ENCODE results near the gene RASA3.

The RASA3 gene

GRCh38 chr13:113965968-113966884 is 166.2 kb downstream of the RASA3 start:
- Histone ChIP-seq H3K9me3 (ENCODE audit: control insufficient read depth, insufficient read depth, low read depth, low read length) (peaks cover 37% of the 10 kb centered on the region), H3K4me3 (ENCODE audit: low read depth, low read length) (no peak overlapping the region), H3K36me3 (ENCODE audit: control insufficient read depth, insufficient read depth, low read length) (no peaks in the 10 kb centered on the region; the same call in 1 of the 2 replicates), H3K4me1 (ENCODE audit: control insufficient read depth, insufficient read depth, low read length) (no peaks in the 10 kb centered on the region), H3K27ac (ENCODE audit: low read depth, low read length) (no peak overlapping the region), H3K9ac (ENCODE audit: low read length) (no peak overlapping the region), H3K27me3 (ENCODE audit: control insufficient read depth, insufficient read depth, low read length) (no peaks in the 10 kb centered on the region)

DNA sequence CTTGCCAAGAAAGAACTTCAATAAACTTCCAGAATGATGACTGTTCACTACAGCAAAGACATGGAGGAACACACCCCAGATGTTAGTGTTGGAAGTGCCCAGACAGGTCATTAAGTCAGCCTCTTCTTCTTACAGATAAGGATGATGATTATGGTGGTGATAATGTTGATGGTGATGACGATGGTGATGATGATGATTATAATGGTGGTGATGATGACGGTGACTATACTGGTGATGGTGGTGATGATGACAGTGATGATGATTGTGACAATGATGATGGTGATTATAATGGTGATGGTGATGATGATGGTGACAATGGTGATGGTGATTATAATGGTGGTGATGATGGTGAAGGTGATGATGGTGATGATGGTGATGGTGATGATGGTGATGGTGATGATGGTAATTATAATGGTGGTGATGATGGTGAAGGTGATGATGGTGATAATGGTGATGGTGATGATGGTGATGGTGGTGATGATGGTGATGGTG is 167.0 kb downstream of the RASA3 start:
- Histone ChIP-seq H3K27ac (ENCODE audit: low read depth, low read length) (no peak overlapping the region), H3K36me3 (ENCODE audit: control insufficient read depth, insufficient read depth, low read length) (no peaks in the 10 kb centered on the region; the same call in 1 of the 2 replicates), H3K4me1 (ENCODE audit: control insufficient read depth, insufficient read depth, low read length) (no peaks in the 10 kb centered on the region), H3K27me3 (ENCODE audit: control insufficient read depth, insufficient read depth, low read length) (no peaks in the 10 kb centered on the region), H3K4me3 (ENCODE audit: low read depth, low read length) (no peak overlapping the region), H3K9me3 (ENCODE audit: control insufficient read depth, insufficient read depth, low read depth, low read length) (peaks cover 44% of the 10 kb centered on the region), H3K9ac (ENCODE audit: low read length) (no peak overlapping the region)

DNA sequence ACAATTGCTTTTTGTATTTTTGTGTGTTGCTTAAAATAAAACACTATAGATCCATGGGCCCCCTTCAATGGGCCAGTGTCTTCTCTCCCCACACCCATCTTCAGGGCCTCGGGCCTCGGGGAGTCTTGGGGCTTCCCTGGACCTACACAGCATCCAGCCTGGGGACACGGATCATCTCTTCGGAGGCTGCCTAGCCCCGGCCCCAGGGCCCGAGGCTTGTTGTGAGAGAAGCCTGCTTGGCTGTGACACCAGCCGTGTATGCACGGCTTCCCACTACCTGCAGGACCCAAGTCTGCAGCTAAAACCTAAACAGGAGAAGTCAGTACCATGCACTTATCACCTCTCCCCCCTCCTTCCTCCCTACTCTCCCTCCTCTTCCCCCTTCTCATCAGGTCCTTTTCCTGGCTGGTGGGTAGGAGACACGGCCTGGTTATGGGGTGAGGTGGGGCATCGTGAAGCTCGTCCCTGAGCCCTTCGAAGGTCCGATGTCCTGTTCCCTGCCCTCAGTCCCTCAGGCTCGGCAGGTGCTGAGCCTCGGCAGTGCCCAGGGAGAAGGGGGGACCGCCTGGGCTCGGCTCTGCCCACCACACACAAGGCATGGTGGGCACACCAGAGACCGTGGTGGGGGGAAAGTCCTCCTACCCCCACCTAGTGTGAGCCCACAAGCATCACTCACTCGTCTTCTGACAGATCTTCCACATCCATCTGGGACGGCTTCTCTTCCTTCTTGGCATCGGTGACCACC is 168.0 kb downstream of the RASA3 start:
- Histone ChIP-seq H3K27me3 (ENCODE audit: control insufficient read depth, insufficient read depth, low read length) (no peaks in the 10 kb centered on the region), H3K4me3 (ENCODE audit: low read depth, low read length) (no peak overlapping the region), H3K4me1 (ENCODE audit: control insufficient read depth, insufficient read depth, low read length) (no peaks in the 10 kb centered on the region), H3K9me3 (ENCODE audit: control insufficient read depth, insufficient read depth, low read depth, low read length) (peaks cover 51% of the 10 kb centered on the region), H3K36me3 (ENCODE audit: control insufficient read depth, insufficient read depth, low read length) (no peaks in the 10 kb centered on the region; the same call in 1 of the 2 replicates), H3K9ac (ENCODE audit: low read length) (no peak overlapping the region), H3K27ac (ENCODE audit: low read depth, low read length) (no peak overlapping the region)

DNA sequence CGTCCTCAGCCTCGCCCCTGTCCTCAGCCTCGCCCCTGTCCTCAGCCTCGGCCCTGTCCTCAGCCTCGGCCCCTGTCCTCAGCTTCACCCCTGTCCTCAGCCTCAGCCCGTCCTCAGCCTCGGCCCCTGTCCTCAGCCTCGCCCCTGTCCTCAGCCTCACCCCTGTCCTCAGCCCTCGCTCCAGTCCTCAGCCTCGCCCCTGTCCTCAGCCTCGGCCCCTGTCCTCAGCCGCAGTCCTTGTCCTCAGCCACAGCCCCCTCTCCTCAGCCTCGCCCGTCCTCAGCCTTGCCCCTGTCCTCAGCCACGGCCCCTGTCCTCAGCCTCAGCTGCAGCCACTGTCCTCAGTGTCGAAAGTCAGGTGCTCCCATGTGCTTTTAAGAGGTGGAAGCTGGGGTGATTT is 169.0 kb downstream of the RASA3 start:
- peaks cover 62% of the 10 kb centered on the region for H3K9me3 ChIP-seq (ENCODE audit: control insufficient read depth, insufficient read depth, low read depth, low read length)

DNA sequence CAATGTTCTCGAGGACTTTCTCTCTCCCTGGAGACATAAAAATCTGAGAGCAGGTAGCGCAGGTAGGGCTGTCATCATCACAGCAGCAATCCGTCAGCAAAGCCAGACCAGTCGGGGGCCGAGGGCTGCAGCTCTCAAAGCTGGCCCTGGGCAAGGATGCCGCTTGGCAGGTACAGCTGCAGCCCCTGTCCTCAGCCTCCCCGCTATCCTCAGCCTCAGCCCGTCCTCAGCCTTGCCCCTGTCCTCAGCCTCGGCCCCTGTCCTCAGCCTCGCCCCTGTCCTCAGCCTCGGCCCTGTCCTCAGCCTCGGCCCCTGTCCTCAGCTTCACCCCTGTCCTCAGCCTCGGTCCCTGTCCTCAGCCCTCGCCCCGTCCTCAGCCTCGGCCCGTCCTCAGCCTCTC is 169.4 kb downstream of the RASA3 start:
- Histone ChIP-seq H3K27me3 (ENCODE audit: control insufficient read depth, insufficient read depth, low read length) (no peaks in the 10 kb centered on the region), H3K9me3 (ENCODE audit: control insufficient read depth, insufficient read depth, low read depth, low read length) (peaks cover 66% of the 10 kb centered on the region), H3K4me1 (ENCODE audit: control insufficient read depth, insufficient read depth, low read length) (no peaks in the 10 kb centered on the region), H3K9ac (ENCODE audit: low read length) (no peak overlapping the region), H3K36me3 (ENCODE audit: control insufficient read depth, insufficient read depth, low read length) (no peaks in the 10 kb centered on the region; the same call in 1 of the 2 replicates), H3K4me3 (ENCODE audit: low read depth, low read length) (no peak overlapping the region), H3K27ac (ENCODE audit: low read depth, low read length) (no peak overlapping the region)

More for the DNA sequence above, 169.0 kb downstream of the RASA3 start:
- H3K27ac ChIP-seq (ENCODE audit: low read depth, low read length) = no peak overlapping the region
- H3K4me1 ChIP-seq (ENCODE audit: control insufficient read depth, insufficient read depth, low read length) = no peaks in the 10 kb centered on the region
- no peak overlapping the region for H3K4me3 ChIP-seq (ENCODE audit: low read depth, low read length)
- H3K27me3 ChIP-seq (ENCODE audit: control insufficient read depth, insufficient read depth, low read length) = no peaks in the 10 kb centered on the region
- H3K36me3 ChIP-seq (ENCODE audit: control insufficient read depth, insufficient read depth, low read length) = no peaks in the 10 kb centered on the region; the same call in 1 of the 2 replicates
- H3K9ac ChIP-seq (ENCODE audit: low read length) = no peak overlapping the region

GRCh38 chr13:113962386-113962785 is 170.0 kb downstream of the RASA3 start:
- Histone ChIP-seq H3K36me3 (ENCODE audit: control insufficient read depth, insufficient read depth, low read length) (no peaks in the 10 kb centered on the region; the same call in 1 of the 2 replicates), H3K4me1 (ENCODE audit: control insufficient read depth, insufficient read depth, low read length) (no peaks in the 10 kb centered on the region), H3K27me3 (ENCODE audit: control insufficient read depth, insufficient read depth, low read length) (no peaks in the 10 kb centered on the region), H3K9me3 (ENCODE audit: control insufficient read depth, insufficient read depth, low read depth, low read length) (peaks cover 72% of the 10 kb centered on the region), H3K9ac (ENCODE audit: low read length) (no peak overlapping the region), H3K4me3 (ENCODE audit: low read depth, low read length) (no peak overlapping the region), H3K27ac (ENCODE audit: low read depth, low read length) (no peak overlapping the region)

DNA sequence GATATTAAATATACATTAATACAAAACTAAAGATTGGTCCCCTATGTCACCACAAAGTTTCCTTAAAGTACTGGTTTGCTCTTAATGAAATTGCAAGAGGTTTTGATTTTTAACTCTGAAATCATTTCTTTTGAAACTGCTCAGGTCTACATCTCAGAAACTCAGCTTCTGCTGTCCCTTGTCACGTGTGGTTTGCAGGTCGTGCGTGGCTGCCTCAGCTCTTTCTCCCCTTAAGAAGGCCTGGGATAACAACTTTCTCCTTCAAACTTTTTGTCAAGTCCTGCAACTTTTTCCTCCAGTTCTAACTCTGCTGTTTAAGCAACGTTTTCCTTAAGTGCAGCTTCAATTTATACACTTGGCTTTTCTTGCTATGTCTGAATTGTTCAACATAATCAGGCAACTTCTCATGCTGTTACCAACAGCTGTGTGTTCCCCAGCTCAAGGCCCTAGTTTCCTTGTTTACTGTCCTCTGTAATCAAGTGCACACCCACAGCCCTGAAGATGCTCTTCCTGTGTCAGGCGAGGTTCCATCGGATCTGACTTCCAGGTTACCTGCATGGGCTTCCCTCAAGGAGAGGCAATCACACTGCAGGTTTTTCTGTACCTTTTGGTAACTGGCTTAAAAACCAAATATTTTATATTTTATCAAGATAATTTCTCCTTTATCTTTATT is 172.0 kb downstream of the RASA3 start:
- H3K9me3 ChIP-seq (ENCODE audit: control insufficient read depth, insufficient read depth, low read depth, low read length) = peaks cover 63% of the 10 kb centered on the region
- H3K27me3 ChIP-seq (ENCODE audit: control insufficient read depth, insufficient read depth, low read length) = no peaks in the 10 kb centered on the region; the same call in 1 of the 2 replicates
- no peak overlapping the region for H3K4me3 ChIP-seq (ENCODE audit: low read depth, low read length)

DNA sequence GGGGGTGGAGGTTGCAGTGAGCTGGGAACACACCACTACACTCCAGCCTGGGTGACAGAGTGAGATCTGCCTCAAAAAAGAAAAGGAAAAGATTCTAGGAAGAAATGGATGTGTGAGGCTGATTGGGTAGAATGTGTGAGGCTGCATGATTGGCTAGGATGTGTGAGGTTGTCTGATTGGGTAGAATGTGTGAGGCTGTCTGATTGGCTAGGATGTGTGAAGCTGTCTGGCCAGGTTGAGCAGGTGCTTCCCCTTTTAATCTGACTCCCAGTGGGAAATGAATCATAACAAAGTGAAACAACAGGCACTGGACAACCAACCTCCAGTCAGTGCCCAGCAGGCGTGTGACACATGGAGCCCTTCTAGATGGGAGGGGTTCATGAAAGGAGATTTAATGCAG is 173.2 kb downstream of the RASA3 start:
- H3K27ac ChIP-seq (ENCODE audit: low read depth, low read length) = no peak overlapping the region
- no peaks in the 10 kb centered on the region for H3K4me1 ChIP-seq (ENCODE audit: control insufficient read depth, insufficient read depth, low read length)
- H3K4me3 ChIP-seq (ENCODE audit: low read depth, low read length) = no peak overlapping the region
- no peaks in the 10 kb centered on the region; the same call in 1 of the 2 replicates for H3K27me3 ChIP-seq (ENCODE audit: control insufficient read depth, insufficient read depth, low read length)
- H3K9me3 ChIP-seq (ENCODE audit: control insufficient read depth, insufficient read depth, low read depth, low read length) = peaks cover 62% of the 10 kb centered on the region
- no peaks in the 10 kb centered on the region for H3K36me3 ChIP-seq (ENCODE audit: control insufficient read depth, insufficient read depth, low read length)
- H3K9ac ChIP-seq (ENCODE audit: low read length) = no peak overlapping the region

More for the DNA sequence above, 172.0 kb downstream of the RASA3 start:
- Histone ChIP-seq H3K36me3 (ENCODE audit: control insufficient read depth, insufficient read depth, low read length) (no peaks in the 10 kb centered on the region), H3K4me1 (ENCODE audit: control insufficient read depth, insufficient read depth, low read length) (no peaks in the 10 kb centered on the region), H3K27ac (ENCODE audit: low read depth, low read length) (no peak overlapping the region), H3K9ac (ENCODE audit: low read length) (no peak overlapping the region)

- Histone ChIP-seq H3K27ac (ENCODE audit: low read depth, low read length) (no peak overlapping the region), H3K27me3 (ENCODE audit: control insufficient read depth, insufficient read depth, low read length) (no peaks in the 10 kb centered on the region; the same call in 1 of the 2 replicates), H3K9ac (ENCODE audit: low read length) (no peak overlapping the region), H3K9me3 (ENCODE audit: control insufficient read depth, insufficient read depth, low read depth, low read length) (peaks cover 62% of the 10 kb centered on the region), H3K4me1 (ENCODE audit: control insufficient read depth, insufficient read depth, low read length) (no peaks in the 10 kb centered on the region), H3K4me3 (ENCODE audit: low read depth, low read length) (no peak overlapping the region), H3K36me3 (ENCODE audit: control insufficient read depth, insufficient read depth, low read length) (no peaks in the 10 kb centered on the region)
Measured at GRCh38 chr13:113958373-113958772, 174.1 kb downstream of the RASA3 start.

GRCh38 chr13:113956571-113956970 is 175.9 kb downstream of the RASA3 start:
- Histone ChIP-seq H3K9me3 (ENCODE audit: control insufficient read depth, insufficient read depth, low read depth, low read length) (peaks cover 53% of the 10 kb centered on the region), H3K4me3 (ENCODE audit: low read depth, low read length) (no peak overlapping the region), H3K27ac (ENCODE audit: low read depth, low read length) (no peak overlapping the region)

More at GRCh38 chr13:113956571-113956970, 175.9 kb downstream of the RASA3 start:
- no peak overlapping the region for H3K9ac ChIP-seq (ENCODE audit: low read length)
- no peaks in the 10 kb centered on the region for H3K4me1 ChIP-seq (ENCODE audit: control insufficient read depth, insufficient read depth, low read length)
- no peaks in the 10 kb centered on the region; the same call in 1 of the 2 replicates for H3K27me3 ChIP-seq (ENCODE audit: control insufficient read depth, insufficient read depth, low read length)
- H3K36me3 ChIP-seq (ENCODE audit: control insufficient read depth, insufficient read depth, low read length) = no peaks in the 10 kb centered on the region
